VCaP (cell line): ENCODE measurements around the gene DOCK8.
"Not testable (repeated sequence)": the region's sequence is repeated elsewhere in the genome, so short reads cannot be mapped to it uniquely, and the experiment has no call there.

ENCODE experiments used
- H3K27ac ChIP-seq: fragments of 450-650 bp; 2 replicates; pipeline ENCODE4 v1.5.1; 2017
- TF ChIP-seq, protein P1 (sequence below): fragments of 450-650 bp; conservative IDR thresholded peaks from 2 replicates; pipeline ENCODE4 v1.5.1; 2017; ENCODE audit warnings: mild to moderate bottlenecking, moderate library complexity

The DOCK8 gene

DNA sequence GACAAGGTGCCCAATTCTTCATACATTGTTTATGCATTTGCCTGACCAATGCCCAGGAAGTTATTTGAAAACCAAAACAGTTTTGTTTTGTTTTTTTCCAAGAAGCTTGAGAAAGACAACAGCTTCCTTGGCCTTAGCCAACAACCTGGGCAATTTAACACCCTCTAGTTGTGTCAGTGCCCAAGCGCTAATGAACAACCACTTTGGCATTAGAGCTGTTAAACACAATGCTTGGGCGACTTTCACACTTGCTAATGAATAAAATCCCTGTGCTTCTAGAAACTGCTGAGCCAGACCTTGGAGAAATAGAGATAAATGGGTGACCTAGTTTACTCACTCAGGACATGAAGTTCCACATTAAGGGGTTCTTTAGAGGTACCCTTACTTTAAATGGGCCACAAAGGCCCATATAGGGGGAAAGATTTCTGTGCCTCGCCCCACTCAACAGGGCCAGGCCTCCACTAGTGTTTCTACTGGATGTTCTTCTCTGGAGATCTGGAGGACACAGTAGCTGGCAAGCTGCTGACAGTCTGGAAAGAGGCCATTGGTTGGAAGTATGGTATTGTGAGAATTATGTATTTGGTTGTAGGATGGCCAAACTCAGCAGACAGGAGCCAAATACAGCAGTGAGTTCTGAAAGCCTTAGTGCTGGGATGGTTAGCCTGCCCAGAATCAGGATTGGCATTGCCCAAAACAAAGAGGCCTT, 179.8 kb downstream of the DOCK8 start:
- TF ChIP-seq, protein P1, sequence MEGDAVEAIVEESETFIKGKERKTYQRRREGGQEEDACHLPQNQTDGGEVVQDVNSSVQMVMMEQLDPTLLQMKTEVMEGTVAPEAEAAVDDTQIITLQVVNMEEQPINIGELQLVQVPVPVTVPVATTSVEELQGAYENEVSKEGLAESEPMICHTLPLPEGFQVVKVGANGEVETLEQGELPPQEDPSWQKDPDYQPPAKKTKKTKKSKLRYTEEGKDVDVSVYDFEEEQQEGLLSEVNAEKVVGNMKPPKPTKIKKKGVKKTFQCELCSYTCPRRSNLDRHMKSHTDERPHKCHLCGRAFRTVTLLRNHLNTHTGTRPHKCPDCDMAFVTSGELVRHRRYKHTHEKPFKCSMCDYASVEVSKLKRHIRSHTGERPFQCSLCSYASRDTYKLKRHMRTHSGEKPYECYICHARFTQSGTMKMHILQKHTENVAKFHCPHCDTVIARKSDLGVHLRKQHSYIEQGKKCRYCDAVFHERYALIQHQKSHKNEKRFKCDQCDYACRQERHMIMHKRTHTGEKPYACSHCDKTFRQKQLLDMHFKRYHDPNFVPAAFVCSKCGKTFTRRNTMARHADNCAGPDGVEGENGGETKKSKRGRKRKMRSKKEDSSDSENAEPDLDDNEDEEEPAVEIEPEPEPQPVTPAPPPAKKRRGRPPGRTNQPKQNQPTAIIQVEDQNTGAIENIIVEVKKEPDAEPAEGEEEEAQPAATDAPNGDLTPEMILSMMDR = no peak
- H3K27ac ChIP-seq = no peak overlapping the region

DNA sequence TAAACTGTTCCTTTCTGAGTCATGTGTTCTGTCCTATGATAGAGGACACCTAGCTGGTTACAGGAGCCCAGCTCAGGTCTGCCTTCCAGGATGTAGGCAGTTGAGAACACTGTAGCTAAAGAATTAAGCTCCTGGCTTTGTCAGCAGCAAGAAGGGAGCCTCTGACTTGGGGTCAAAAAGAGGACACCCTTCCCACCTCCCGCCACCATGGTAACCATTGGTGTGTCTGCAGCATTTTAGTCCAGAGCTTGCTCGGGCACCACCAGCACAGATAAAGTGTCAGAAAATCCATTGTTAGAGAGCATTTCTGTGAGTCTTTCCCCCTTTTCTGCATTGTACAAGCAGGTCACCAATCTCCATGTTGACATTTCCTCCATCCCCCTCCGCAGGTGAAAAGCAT, 181.7 kb downstream of the DOCK8 start:
- TF ChIP-seq, protein P1 = no peak
- H3K27ac ChIP-seq = no peak overlapping the region

DNA sequence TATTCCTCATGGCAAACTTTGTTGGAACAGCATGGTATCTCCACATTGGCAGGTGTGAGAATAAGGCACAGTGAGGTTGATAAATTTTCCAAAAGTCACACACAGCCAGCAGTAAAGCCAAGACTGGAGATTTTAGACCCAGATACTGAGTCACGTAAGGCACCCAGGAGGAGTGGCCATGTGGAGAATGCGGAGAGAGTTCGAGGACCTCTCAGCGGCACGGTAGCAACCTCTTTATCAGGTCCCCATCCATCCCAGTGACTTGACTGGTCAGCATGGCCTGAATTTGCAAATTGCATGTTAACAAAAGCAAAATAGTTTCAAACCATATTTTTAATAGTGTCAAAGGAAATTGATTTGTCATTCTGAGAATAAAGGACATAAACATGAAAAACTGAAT, 183.4 kb downstream of the DOCK8 start:
- H3K27ac ChIP-seq = no peak overlapping the region
- TF ChIP-seq, protein P1 = no peak

DNA sequence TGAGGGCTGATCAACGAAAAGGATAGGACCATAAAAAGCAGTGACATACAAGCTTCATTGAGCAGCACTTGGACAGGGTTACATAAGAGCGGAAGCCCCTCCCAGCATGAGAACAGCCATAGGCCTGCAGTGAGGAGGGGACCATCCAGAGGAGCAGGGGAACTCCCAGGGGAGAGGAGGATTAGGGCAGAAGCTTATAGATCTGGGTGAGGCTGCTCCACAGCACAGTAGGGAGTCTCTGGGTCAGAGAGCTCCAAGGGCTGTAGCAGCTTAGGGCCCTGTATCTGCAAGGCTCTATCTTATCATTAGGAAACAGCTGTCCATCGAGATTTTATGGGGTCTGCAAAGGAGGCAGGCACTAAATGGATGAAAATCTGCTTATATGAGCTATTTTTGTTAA, 186.6 kb downstream of the DOCK8 start:
- no peak overlapping the region for H3K27ac ChIP-seq

DNA sequence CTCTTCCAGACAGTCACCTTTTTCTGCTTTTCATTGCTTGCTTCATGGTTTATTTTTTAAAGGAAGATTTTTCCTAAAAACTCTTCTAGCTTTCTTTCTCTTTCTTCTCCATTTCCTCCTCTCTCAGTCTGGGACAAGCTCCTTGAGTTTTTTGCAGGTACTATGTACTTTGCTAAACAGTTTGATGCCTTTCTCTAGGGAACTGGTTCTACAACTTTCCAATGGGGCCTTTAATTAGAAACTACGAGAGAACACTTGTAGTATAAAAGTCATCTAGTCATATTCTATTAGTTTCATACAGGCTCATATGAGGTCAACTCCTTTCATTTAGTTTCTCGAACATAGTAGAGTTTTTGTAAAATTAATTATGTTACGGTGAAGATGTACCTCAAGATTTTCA, 189.6 kb downstream of the DOCK8 start:
- no peak overlapping the region for H3K27ac ChIP-seq
- TF ChIP-seq, protein P1 = no peak

More for the DNA sequence above, 186.6 kb downstream of the DOCK8 start:
- TF ChIP-seq, protein P1 = no peak

DNA sequence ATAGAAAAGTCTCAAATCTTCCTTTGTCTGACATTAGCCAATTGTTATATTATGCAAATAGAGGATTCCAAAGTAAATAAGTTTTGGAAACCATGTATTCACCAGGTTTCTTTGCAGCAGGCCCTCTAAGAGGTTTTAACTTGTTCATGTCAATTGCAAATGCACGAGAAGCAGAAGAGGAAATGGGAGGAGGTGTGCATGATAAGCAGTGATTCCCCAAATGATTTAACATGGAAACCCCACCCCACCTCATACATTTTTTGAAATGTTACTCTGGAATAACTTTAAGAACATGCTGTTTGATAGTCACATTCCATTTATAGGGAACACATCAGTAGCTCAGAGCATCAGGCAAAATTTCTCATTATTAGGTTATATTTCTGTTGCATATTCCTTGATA, 190.7 kb downstream of the DOCK8 start:
- no peak overlapping the region for H3K27ac ChIP-seq
- TF ChIP-seq, protein P1 = no peak

DNA sequence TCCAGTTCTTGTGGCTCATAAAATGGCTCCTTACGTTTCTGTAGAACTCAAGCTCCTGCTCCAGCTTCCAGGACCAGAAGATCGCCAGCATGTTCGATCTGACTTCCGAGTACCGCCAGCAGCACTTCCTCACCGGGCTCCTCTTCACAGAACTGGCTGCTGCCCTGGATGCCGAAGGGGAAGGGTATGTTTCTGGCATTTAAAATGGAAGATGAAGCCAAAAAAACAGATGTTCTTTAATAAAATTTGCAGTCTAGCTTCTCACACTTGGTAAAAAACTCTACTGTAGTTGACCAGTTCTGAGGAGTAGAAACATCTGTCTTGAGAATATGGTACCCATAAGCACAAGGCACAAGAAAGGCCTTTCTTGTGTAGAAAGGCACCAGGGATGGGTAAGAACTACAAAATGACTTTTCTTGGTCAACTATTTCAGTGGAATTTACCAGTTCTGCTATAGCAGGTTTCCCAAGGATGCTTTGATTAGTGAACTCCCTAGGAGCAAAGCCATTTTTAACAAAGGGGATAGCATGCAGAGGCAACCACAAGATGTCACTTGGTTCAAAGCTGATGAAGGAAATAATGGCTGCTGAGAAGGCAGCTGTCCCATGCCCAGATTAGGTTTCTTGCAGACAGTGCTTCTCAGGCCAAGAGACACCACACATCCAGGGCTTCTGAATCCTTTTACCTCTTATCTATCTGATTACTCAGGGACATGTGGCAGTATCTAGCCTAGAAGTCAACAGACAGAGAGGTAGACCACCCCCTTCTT, 192.4 kb downstream of the DOCK8 start:
- TF ChIP-seq, protein P1 = no peak
- H3K27ac ChIP-seq = no peak overlapping the region

DNA sequence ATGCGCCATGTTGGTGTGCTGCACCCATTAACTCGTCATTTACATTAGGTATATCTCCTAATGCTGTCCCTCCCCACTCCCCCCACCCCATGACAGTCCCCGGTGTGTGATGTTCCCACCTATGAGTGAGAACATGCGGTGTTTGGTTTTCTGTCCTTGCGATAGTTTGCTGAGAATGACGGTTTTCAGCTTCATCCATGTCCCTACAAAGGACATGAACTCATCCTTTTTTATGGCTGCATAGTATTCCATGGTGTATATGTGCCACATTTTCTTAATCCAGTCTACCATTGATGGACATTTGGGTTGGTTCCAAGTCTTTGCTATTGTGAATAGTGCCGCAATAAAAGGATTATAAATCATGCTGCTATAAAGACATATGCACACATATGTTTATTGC, 195.0 kb downstream of the DOCK8 start:
- not testable (repeated sequence) for H3K27ac ChIP-seq
